Stimulated activated CD8-positive, alpha-beta memory T cell treated with anti-CD3 and anti-CD28 coated beads, Interleukin-4, amount 100 ng/mL, for 4 hours (primary cell): ENCODE measurements around the gene PLIN5.
A peak's percentile ranks its signal among the peaks of the same experiment; 100 is the strongest.
"Not testable (repeated sequence)": the region's sequence is repeated elsewhere in the genome, so short reads cannot be mapped to it uniquely, and the experiment has no call there.

Experiments
- DNase-seq, 2 donors: peaks; one replicate each; pipeline ENCODE4 v3.0.0-alpha.2; 2020; ENCODE audit warnings: low read depth in 2 of 2, low spot score in 1 of 2

The PLIN5 gene

DNA sequence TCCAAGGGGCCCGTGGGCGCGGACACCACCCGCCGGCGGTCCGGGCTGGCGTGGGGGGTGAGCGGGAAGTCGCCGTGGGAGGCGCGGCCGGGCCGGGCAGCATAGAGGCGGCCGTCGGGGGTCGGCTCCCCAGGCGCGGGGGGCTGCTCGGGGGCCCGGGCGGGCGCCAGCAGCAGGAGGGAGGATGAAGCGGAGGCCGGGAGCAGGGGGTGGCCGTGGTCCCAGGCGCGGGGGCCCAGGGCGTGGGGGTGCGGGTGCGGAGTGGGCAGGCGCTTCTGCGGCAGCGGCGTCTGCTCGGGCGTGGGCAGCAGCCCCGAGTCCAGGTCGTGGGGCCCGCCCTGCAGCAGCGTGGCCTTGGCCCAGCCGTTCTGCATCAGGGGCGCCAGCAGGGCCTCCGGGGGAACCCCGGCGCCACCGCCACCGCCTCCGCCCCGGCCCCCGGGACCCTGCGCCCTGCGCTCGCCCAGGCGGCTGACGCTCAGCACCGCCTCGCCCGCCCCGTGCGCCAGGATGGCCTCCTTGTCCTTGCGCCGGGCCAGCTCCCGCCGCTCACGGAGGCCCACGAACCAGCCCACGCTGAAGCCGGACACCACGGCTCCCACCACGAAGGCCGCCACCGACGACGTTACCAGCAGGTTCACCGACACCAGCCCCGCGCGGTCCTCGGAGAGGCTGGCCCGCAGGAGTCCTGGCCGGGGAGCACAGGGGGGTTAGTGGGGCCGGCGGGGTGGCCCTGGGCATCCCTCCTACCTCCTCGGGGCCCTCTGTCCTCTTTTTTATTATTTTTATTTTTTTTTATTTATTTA is 9.0 kb upstream of the PLIN5 start:
- no peak for DNase-seq

DNA sequence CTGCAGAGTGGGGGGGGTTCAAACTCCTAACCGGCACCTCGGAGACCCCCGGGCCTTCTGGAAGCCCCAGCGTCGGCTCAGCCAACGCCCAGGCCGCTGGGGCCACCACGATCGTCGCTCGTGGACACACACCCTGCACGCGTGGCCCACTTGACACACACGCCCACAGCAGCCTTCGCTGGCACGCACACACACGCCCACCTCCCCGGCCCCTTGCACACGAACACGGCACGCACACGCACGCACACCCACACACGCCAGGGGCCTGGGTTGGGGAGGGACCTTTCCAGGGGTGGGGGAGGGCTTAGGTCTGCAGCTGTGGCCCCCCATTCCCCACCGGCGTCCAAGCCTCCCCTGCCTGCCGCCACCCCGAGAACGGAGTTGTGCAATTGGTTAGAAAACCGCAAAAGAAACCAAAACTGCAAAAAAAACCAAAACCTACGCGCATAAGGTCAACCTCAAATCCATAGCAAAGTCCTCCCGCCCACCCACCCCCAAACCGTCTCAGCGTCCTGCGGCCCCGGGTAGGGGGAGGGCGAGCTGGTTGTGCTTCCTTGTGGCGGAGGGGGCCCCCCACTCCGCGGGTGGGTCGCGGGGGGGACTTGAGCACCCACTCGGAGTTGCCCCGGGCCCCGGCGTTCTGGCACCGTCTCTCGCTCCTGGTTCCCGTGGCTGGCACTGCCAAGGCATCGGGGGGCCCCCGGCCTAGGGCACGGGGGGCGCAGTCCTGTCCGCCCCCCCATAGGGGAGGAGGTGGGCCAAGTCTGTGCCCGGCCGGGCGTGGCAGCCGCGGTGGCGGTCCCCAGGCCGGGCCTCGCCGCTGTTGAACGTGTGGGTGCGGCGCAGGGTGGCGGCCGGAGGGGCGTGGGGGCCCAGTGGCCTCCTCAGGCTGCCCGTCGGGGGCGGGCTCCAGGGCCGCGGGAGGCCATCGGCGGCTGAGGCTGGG is 8.1 kb upstream of the PLIN5 start:
- no peak for DNase-seq

DNA sequence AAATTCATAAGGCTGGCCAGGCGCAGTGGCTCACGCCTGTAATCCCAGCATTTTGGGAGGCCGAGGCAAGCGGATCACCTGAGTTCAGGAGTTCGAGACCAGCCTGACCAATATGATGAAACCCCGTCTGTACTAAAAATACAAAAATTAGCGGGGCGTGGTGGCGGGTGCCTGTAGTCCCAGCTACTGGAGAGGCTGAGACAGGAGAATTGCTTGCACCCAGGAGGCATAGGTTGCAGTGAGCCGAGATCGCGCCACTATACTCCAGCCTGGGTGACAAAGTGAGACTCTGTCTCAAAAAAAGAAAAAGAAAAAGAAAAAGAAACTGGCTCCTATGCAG is 6.8 kb upstream of the PLIN5 start:
- DNase-seq = not testable (repeated sequence)

DNA sequence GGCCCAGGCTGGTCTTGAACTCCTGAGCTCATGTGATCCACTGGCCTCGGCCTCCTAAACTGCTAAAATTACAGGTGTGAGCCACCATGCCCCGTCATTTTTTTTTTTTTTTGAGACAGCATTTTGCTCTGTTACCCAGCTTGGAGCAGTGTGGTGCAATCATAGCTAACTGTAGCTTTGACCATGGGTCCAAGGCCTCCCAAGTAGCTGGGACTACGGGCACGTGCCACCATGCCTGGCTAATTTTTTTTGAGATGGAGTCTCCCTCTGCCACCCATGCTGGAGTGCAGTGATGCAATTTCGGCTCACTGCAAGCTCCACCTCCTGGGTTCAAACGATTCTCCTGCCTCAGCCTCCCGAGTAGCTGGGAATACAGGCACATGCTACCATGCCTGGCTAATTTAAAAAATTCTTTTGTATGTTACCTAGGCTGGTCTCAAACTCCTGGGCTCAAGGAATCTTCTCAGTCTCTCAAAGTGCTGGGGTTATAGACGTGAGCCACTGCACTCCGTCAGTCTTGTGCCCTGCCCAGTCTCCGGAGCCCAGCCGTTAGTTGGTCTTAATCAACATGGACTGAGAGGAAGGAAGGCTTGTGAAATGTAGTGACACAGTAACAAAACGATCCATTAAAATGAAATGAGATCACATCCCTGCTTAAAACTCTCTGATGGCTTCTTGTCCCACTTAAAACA is 6.2 kb upstream of the PLIN5 start:
- no peak for DNase-seq

DNA sequence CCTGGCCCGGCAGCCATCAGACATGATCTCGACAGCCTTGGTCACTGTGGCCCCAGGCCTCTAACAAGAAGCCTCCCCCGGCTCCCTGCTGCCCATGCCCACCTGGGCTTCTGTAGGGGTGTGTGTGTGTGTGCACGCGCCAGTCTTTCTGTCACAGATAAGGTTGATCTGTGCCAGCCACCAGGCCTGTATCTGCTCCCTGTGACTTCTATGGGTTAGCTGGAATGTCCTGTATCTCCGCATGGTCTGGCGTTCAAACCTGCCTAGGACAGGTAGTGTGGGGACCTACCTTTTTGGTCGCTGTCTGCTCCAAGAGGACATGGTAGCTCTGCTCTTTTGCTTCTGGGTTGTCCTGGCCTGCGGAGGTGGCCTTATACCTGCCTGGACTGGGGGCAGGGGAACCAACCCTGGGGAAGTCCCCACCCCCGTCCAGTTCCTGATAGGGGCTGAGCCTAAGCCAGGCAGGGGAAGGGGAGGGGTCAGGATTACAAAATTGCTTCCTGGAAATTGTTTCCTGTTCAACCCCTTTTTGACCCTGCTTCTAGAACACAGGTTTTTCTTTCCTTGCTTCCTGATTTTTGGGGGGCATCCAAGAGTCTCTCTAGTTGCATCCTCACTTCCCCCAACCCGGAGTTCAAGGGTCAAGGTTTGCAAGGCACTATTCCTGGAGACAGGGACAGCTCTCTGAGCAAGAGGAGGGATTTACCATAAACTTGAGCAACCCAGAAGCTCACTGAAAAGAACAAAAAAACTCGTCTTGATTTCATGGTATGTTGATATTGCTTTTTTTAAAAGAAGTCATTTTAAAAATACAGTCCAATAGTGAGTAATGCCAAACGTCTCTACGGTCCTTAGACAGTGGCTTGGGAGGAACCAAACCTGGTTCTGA is 4.9 kb upstream of the PLIN5 start, which contains the start of gene LRG1:
Gene LRG1 (minus strand): TSS at position 344 of the 889 bp plus-strand sequence. CDS start 23 bp downstream, at position 321.
- DNase-seq = no peak

DNA sequence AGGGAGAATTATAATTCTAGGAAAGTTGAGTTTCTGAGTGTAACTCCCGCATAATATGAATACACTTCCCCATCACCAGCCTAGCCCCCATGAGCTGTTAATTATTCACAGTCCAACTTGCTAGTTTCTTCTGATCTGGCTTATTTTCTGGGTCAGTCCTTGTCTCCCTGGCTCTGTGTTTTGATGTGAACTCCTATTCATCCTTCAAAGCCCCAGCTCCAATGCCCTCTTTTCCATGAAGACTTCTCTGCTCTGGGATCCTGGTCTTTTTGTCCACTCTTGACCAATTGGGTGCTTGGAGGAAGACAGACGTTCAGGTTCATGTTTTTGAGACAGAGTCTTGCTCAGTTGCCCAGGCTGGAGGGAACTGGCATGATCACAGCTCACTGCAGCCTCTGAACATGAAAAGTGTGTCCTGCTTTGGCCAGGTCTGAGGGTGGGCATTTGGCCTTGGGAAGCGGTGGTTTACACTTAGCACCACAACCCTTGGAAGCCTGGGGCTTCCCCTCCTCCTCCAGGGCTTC is 4.2 kb upstream of the PLIN5 start:
- no peak for DNase-seq

DNA sequence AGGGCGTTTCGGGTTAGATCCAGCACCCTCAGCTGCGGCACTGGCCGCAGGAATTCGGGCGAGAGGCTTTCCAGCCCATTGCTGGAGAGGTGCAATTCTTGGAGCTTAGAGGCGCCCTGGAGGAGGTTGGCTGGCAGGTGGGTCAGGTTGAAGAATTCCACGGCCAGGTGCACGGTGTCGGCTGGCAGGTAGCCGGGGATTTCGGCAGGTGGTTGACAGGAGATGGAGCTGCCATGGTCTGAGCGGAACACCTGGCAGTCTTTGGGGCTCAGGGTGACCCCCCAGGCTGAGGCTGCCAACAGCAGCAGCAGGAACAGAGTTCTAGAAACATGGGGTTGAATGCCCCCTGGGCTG is 3.6 kb upstream of the PLIN5 start:
- DNase-seq = no peak

DNA sequence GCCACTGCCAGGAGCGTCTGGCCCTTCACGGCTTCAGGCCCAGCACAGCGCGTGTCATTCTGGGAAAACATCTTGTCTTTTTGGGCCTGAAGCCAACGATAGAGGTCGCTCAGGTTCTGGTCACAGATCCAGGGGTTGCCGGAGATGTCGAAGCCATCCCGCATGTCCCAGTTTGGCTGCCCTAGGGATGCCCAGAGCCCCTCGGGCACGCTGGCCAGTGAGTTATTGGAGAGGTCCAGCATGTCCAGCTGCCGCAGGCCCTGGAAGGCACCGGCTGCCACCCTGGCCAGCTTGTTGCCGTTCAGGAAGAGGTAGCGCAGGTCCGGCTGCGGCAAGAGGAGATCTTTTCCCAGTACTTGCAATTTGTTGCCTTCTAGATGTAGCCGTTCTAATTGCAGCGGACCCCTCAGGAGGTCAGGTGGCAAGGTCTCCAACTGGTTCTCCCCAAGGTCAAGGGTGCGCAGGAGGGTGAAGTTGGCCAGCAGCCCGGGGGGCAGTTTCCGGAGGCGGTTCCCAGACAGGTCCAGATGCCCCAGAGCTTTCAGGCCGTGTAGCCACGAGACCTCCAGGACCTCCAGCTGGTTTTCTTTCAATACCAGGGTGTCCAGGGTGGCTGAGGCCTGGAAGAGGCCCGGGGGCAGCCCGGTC is 3.1 kb upstream of the PLIN5 start:
- DNase-seq = no peak

DNA sequence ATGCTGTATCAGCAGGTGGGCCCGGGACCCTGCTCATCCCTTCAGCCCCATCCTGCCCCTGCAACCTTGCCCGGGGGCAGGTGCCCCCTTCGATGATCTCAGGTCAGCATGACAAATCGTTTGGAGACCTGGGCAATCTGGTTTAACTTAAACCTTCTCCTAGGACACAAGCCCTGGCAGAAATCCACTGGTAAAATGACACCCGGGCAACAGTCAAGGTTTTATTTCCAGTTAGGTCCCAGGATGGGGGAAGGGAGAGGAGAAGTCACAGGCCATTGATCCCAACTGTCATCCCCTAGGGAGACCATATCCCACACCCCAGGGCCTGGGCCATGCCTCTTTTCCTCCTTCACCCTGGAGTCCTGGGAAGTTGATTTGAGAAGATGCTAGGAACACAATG is 1.8 kb upstream of the PLIN5 start:
- DNase-seq = no peak

DNA sequence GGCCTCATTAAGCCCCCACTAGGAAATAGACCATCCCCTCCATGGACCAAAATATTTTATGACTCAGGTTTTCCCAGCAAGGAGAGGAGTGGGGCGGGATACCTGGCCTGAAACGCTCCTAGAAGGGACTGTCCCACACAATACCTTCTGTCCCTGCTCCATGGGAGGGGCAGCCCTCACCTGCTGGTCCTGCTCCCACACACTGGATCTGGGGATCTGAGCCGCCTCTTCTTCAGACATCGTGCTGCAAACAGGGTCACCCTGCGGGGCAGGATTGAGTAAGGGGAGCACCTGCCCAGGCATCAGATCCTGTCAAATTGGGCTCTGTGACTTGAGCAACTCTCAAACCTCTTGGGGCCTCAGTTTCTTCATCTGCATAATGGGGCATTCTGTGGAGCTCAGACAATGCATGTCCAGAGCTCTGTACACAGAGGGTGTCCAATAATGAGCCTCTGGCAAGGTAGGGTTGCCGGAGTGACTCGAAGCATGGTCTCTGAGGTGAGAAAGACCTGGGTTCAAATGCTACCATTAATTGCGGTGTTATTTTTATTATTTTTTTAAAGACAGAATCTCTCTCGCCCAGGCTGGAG is 1.1 kb downstream of the PLIN5 start:
- DNase-seq = no peak

DNA sequence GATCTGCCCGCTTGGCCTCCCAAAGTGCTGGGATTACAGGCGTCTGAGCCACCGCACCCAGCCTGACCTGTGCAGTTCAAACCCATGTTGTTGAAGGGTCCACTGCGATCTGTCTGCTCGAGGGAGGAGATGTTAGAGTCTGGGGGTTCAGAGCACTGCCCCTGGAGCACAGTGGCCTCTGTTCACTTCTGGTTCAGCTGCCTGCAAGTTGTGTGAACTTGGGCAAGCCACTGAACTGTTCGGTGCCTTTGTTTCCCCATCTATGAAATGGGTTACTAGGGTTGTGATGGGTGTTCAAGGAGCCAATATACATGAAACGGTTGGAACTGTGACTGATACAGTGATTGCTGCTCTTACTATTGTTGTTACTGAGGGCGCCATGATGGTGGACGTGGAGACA is 1.7 kb downstream of the PLIN5 start:
- DNase-seq = no peak

DNA sequence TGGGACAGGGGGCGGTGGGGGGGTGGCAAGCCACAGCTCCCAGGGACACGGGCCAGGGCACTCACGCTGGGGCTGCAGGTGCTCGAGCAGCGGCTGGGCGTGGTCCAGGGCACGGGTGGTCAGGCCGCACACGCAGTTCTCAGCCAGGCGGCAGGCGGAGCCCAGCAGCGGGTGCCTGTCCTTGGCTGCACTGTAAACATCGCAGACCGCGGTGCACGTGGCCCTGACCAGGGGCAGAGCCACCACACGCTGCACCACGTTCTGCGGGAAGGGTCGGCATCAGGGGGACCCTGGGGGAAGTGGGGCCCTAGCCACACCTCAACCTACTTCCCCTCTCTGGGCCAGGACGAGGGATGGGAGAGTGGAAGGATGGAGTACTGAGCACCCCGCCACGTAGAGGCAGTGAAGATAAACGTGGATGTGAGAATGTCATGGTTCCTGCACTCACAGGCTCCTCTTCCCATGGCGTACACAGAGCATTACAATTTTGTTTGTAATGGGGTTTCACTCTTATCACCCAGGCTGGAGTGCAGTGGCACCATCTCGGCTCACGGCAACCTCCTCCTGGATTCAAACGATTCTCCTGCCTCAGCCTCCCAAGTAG is 3.4 kb downstream of the PLIN5 start:
- DNase-seq = no peak

DNA sequence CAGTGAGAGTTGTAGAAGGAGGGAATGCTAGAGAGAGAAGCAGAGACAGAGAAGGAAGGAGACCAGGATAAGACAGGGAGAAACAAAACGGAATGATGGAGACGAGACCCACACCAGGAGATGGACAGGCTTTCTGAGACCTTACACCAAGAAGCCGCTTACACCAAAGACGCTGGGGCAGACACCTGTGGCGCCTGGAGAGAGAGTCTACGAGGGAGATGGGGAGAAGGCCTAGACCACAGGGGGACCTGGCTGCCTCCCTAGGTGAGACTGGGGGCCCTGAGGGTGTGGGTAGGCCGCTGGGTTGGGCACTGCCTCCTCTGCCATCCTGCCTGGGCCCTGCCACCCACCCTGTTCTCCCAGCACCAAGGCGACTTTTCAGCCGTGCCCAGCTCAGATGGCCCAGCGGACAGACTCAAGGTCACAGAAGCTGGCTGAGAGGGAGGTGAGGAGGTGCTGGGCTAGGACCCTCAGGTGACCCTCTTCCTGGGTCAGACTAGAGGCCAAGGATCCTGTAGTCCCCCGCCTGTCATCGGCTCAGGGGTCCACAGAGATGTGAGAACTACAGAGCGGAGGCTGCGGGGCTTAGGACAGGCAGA is 5.0 kb downstream of the PLIN5 start:
- DNase-seq = no peak

DNA sequence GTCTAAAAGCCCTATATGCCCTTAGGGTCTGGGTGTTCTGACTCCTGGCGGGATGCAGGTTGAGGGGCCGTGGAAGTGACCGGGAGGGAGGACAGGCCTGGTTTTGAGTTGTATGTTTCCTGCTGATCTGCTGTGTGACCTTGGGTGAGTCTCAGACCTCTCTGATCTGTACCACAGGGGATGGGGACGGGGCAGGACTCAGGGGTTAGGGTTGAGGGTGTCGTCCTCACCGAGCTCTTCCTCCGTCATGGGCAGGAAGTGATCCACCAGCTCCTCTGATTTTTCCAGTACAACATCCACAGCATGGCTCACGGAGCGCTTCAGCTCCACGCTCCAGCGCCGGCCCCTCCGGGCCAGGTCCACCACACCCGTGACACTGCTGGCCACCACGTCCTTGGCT is 6.2 kb downstream of the PLIN5 start:
- DNase-seq = no peak

DNA sequence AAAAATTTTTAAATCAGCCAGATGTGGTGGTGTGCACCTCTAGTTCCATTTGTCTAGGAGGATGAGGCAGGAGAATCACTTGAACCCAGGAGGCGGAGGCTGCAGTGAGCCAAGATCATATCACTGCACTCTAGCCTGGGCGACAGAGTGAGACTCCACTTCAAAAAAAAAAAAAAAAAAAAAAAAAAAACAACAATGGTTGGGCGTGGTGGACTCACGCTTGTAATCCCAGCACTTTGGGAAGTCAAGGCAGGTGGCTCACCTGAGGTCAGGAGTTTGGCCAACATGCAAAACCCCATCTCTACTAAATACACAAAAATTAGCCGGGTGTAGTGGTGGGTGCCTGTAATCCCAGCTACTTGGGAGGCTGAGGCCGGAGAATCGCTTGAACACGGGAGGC is 7.6 kb downstream of the PLIN5 start:
- DNase-seq = not testable (repeated sequence)

DNA sequence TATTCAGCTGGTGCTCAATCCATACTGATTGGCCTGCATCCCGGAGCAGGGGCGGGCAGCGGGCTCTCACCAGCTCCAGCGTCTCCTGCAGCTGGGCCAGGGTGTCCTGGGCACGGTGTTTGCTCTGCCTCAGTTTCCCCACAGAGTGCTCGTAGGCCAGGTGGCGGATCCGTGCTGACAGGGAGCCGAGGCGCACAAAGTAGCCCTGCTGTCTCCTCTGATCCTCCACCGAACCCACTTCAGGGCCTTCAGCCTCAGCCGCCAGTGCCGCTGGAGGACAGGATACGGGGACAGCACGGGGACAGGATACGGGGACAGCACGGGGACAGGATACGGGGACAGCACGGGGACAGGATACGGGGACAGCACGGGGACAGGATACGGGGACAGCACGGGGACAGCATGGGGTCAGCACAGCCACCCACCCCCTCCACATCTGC is 9.4 kb downstream of the PLIN5 start:
- DNase-seq = no peak

DNA sequence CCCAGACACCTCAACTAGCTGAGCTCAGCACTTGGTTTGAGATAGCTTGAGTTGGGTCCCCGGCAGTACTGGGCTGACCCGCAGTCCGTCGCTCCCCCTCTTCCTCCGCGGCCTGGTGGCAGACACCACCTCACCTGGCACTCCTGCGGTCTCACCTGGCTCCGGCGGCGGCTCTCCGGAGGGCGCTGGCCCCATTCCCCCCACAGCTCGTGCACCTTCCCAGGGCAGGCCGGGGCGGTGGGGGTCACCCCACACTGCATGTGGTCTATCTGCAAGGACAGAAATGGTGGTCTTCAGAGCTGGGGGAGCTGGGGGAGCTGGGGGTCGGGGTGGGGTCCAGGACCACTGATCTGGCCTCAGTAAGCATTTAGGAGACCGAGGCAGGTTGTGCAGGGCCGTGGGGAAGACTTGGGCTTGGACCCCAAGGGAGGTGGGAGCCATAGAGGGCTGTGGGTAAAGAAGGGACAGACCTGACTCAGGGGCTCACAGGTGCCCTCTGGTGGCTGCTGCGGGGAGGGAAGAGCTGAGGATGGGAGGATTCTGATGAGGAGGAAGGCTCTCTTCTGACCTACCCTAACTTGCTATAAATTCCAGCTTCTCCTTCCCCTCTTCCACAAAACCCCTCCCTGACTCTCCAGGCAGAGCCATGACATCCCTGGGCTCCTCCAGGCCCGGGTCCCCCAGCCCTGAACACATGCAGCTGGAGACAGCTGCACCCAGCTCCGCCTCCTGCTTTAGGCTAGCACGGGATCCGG is 10.0 kb downstream of the PLIN5 start:
- peak in 1 of 2 donors; percentile 48 for DNase-seq
